DND-41 (cell line): Measurements from ENCODE around the gene COL2A1.

Experiments
- ATAC-seq: fragments of 200-7000 bp; cut with Tn5 transposase; 3 replicates; pipeline ENCODE4 v1.9.1; 2021; ENCODE audit warnings: low read depth; ENCODE audit not compliant: insufficient read depth
- DNase-seq: peaks from one replicate; pipeline ENCODE4 v3.0.0-alpha.2; 2020
- H2AFZ ChIP-seq: 2 replicates; pipeline ENCODE4 v1.6.0; 2012; ENCODE audit warnings: low read depth, low read length
- H3K27ac ChIP-seq: 2 replicates; pipeline ENCODE4 v1.5.1; 2012; ENCODE audit warnings: low read length, inconsistent platforms
- H3K27me3 ChIP-seq: fragments of 200-600 bp; sonication (generic); 2 replicates; pipeline ENCODE4 v1.6.0; 2012; ENCODE audit warnings: low read length, mild to moderate bottlenecking, inconsistent platforms; ENCODE audit not compliant: insufficient read depth, poor library complexity
- H3K36me3 ChIP-seq: 2 replicates; pipeline ENCODE4 v1.5.1; 2012; ENCODE audit warnings: low read length, inconsistent platforms; ENCODE audit not compliant: insufficient read depth
- H3K4me1 ChIP-seq: 2 replicates; pipeline ENCODE4 v1.5.1; 2012; ENCODE audit warnings: mild to moderate bottlenecking, low read length; ENCODE audit not compliant: insufficient read depth
- H3K4me2 ChIP-seq: 2 replicates; pipeline ENCODE4 v1.6.0; 2012; ENCODE audit warnings: mild to moderate bottlenecking, moderate library complexity, low read length, inconsistent platforms; ENCODE audit not compliant: insufficient read depth
- H3K4me3 ChIP-seq, 2 experiments: fragments of 200-600 bp in 1 of 2; shearing (Covaris generic) in 1 of 2; 2 replicates each; pipeline ENCODE4 v1.5.1; 2012 to 2016; ENCODE audit warnings: inconsistent platforms in 2 of 2, low read length in 2 of 2, mild to moderate bottlenecking in 2 of 2, low read depth in 1 of 2, moderate library complexity in 1 of 2
- H3K79me2 ChIP-seq: 2 replicates; pipeline ENCODE4 v1.6.0; 2012; ENCODE audit warnings: low read length, inconsistent platforms; ENCODE audit not compliant: insufficient read depth
- H3K9ac ChIP-seq: 2 replicates; pipeline ENCODE4 v1.6.0; 2012; ENCODE audit warnings: low read depth, mild to moderate bottlenecking, inconsistent platforms, low read length, moderate library complexity
- H3K9me3 ChIP-seq: 2 replicates; pipeline ENCODE4 v1.5.1; 2012; ENCODE audit warnings: low read length, moderate library complexity, mild to moderate bottlenecking, inconsistent platforms; ENCODE audit not compliant: insufficient read depth, severe bottlenecking
- H4K20me1 ChIP-seq: 2 replicates; pipeline ENCODE4 v1.6.0; 2012; ENCODE audit warnings: low read length; ENCODE audit not compliant: insufficient read depth
- CTCF ChIP-seq: IDR thresholded peaks from 2 replicates; pipeline ENCODE4 v1.5.1; 2012; ENCODE audit warnings: borderline replicate concordance, low read length, moderate library complexity, mild to moderate bottlenecking; ENCODE audit not compliant: poor library complexity, severe bottlenecking; ENCODE audit errors: extremely low read depth
- EZH2 ChIP-seq: IDR thresholded peaks from 3 replicates; pipeline ENCODE4 v1.6.1; 2012; ENCODE audit warnings: borderline replicate concordance, low read depth, mild to moderate bottlenecking, moderate library complexity, low read length, inconsistent platforms; ENCODE audit not compliant: severe bottlenecking

The COL2A1 gene

DNA sequence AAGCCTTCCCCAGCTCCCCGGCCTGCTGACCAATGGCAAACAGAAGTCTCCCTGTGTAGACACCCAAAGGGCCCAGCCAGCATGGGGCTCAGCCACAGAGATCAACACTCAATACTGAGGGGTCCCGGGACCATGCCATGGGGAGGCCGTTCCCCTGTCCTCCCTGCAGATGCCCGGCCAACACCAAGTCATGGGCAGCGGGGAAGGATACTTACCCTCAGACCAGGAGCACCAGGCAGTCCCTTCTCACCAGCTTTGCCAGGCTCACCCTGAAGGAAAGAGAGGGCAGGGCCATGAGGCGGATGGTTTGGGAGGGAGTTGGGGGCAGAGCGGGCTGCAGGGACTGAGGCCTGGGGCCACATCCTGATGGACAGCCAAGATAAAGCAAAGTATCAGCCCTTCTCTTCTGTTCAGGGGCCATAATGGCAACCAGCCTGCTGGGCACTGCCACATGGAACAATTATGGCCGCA, 19.9 kb downstream of the COL2A1 start:
- no peak overlapping the region for H3K4me3 ChIP-seq
- no peaks in the 10 kb centered on the region for H3K36me3 ChIP-seq
- no peaks in the 10 kb centered on the region for H3K79me2 ChIP-seq
- no peak overlapping the region for H3K27ac ChIP-seq
- H3K4me2 ChIP-seq, result no peak overlapping the region
- no peak overlapping the region for H3K9ac ChIP-seq
- ATAC-seq, result no peak
- H2AFZ ChIP-seq, result no peak overlapping the region
- no peak for DNase-seq
- peaks cover under 1% of the 10 kb centered on the region; the same call in 1 of the 2 replicates for H3K4me1 ChIP-seq
- TF ChIP-seq EZH2 (no peak), CTCF (no peak)
- peaks cover 2% of the 10 kb centered on the region for H3K27me3 ChIP-seq
- H4K20me1 ChIP-seq, result peaks cover 3% of the 10 kb centered on the region; the same call in 1 of the 2 replicates
- no peaks in the 10 kb centered on the region for H3K9me3 ChIP-seq

GRCh38 chr12:47983541-47984115, 20.6 kb downstream of the COL2A1 start:
- Histone ChIP-seq H3K9ac (no peak overlapping the region), H3K4me1 (no peaks in the 10 kb centered on the region), H3K27me3 (peaks cover 2% of the 10 kb centered on the region), H3K4me2 (no peak overlapping the region), H3K36me3 (no peaks in the 10 kb centered on the region), H3K4me3 (no peak overlapping the region), H2AFZ (no peak overlapping the region), H3K79me2 (no peaks in the 10 kb centered on the region), H3K27ac (no peak overlapping the region), H3K9me3 (no peaks in the 10 kb centered on the region), H4K20me1 (peaks cover 3% of the 10 kb centered on the region; the same call in 1 of the 2 replicates)
- DNase-seq, result no peak
- no peak for TF ChIP-seq CTCF
- no peak for TF ChIP-seq EZH2
- no peak for ATAC-seq

- H3K4me3 ChIP-seq, result no peak overlapping the region
- no peaks in the 10 kb centered on the region for H3K36me3 ChIP-seq
- peaks cover 3% of the 10 kb centered on the region; the same call in 1 of the 2 replicates for H4K20me1 ChIP-seq
- H3K9me3 ChIP-seq, result no peaks in the 10 kb centered on the region
- H3K4me1 ChIP-seq, result no peaks in the 10 kb centered on the region
- H3K9ac ChIP-seq, result no peak overlapping the region
- H3K27ac ChIP-seq, result no peak overlapping the region
- no peak for ATAC-seq
- no peak overlapping the region for H2AFZ ChIP-seq
- H3K79me2 ChIP-seq, result no peaks in the 10 kb centered on the region
- TF ChIP-seq EZH2 (no peak), CTCF (no peak)
- no peak overlapping the region for H3K4me2 ChIP-seq
- H3K27me3 ChIP-seq, result peaks cover 2% of the 10 kb centered on the region
- DNase-seq, result no peak
Measured at GRCh38 chr12:47982770-47983169, 21.5 kb downstream of the COL2A1 start.

DNA sequence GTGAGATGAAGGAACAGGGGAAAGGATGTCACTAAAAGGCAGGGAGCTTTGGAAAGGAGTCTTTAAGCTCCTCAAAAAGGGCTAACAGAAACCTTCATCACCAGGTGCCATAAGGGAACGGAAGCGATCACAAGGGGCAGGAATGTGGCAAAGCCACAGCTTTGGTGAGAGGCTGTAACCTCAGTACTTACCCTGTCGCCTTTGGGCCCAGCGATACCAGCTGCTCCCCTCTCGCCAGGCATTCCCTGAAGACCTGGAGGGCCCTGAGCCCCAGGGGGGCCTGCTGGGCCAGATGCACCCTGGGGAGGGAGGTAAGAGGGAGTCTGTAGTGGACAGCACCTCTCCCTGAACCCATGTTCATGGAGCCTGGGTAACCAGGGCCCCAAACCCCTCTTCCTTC, 22.0 kb downstream of the COL2A1 start:
- Histone ChIP-seq H3K36me3 (no peaks in the 10 kb centered on the region), H3K9ac (no peak overlapping the region), H3K4me2 (no peak overlapping the region), H4K20me1 (peaks cover 3% of the 10 kb centered on the region; the same call in 1 of the 2 replicates), H2AFZ (no peak overlapping the region), H3K4me3 (no peak overlapping the region), H3K4me1 (no peaks in the 10 kb centered on the region), H3K27ac (no peak overlapping the region), H3K27me3 (peaks cover 2% of the 10 kb centered on the region), H3K79me2 (no peaks in the 10 kb centered on the region), H3K9me3 (no peaks in the 10 kb centered on the region)
- ATAC-seq, result no peak
- TF ChIP-seq CTCF (no peak), EZH2 (no peak)
- DNase-seq, result no peak
